Upper lobe of left lung (tissue), 4 donors: ENCODE results near the gene IPP.

ENCODE experiments used
- EP300 ChIP-seq, 4 donors: sonication (generic); formaldehyde crosslinking; IDR thresholded peaks; one replicate each; pipeline ENCODE4 v1.5.1; 2017; ENCODE audit warnings: antibody characterized with exemption in 4 of 4, control low read depth in 2 of 4
- TF ChIP-seq, protein P1 (sequence below), 6 experiments: fragments of 450-650 bp in 4 of 6; fragments of 200-600 bp in 2 of 6; sonication (generic) in 2 of 6; IDR thresholded peaks; one replicate each; pipeline ENCODE4 v1.5.1; 2016 to 2019; ENCODE audit warnings: antibody characterized with exemption in 6 of 6

DNA sequence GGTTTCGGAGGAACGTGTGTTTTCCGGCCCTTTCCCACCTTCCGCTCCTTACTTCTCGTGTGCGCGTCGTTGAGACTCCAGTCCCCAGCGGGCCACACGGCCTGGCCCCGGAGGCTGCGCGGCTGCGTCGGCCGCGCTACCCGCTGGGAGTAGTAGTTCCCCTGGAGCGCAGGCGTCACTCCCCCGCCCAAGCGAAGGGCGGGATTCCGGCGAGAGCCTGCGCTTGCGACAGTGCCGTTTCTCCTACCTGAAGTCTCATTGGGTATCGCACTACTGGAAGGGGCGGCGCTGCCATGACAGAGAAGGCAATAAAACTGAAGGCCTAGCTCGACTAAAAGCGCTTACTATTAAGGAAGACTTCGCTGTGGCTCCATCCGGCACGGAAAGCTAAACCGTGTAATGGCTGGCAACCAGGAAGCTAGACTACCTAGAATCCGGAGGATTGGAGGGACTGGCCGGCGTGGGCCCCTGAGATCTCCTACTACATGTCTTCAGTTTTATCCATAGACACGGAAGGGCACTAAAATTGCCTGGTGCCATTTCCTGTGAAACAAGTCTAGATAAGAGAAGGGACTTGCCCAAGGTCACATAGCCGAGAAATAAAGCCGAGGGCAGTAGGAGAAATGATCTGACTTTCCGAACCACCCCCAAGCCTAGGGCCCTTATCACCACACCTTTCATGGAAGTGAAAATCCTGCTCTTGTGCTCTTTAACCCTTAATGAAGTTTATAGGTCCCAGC is 63.3 kb downstream of the IPP start:
- peak in 1 of 4 donors; percentile 40 for TF ChIP-seq EP300 (IDR thresholded peaks at IDR 0.05)
- TF ChIP-seq, protein P1, sequence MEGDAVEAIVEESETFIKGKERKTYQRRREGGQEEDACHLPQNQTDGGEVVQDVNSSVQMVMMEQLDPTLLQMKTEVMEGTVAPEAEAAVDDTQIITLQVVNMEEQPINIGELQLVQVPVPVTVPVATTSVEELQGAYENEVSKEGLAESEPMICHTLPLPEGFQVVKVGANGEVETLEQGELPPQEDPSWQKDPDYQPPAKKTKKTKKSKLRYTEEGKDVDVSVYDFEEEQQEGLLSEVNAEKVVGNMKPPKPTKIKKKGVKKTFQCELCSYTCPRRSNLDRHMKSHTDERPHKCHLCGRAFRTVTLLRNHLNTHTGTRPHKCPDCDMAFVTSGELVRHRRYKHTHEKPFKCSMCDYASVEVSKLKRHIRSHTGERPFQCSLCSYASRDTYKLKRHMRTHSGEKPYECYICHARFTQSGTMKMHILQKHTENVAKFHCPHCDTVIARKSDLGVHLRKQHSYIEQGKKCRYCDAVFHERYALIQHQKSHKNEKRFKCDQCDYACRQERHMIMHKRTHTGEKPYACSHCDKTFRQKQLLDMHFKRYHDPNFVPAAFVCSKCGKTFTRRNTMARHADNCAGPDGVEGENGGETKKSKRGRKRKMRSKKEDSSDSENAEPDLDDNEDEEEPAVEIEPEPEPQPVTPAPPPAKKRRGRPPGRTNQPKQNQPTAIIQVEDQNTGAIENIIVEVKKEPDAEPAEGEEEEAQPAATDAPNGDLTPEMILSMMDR (IDR thresholded peaks at IDR 0.05): no peak
